WTC11 (cell line): ENCODE results near the gene TBC1D24. TPM values are rescaled to one million over a fixed set of nuclear protein-coding genes. Genes with fewer than 3 reads are reported as not detected.

ENCODE experiments used
- ATAC-seq: fragments of 200-7000 bp; cut with Tn5 transposase; 2 replicates; pipeline ENCODE4 v1.10.0; 2021; ENCODE audit warnings: mild to moderate bottlenecking, moderate library complexity
- CTCF ChIA-PET: fragments of 300-600 bp; sonication (Branson Sonifier 250); formaldehyde crosslinking; loops from one replicate; lab custom pipeline; 2021; ENCODE audit warnings: antibody characterized with exemption; lab: Charles Lee
- POLR2A ChIA-PET: fragments of 350-600 bp; sonication (Branson Sonifier 250); formaldehyde crosslinking; loops from one replicate; lab custom pipeline; 2021; ENCODE audit warnings: antibody characterized with exemption; lab: Charles Lee
- DNase-seq: peaks from one replicate; pipeline ENCODE4 v3.0.0; 2021; ENCODE audit warnings: low spot score
- H3K27ac Mint-ChIP-seq: 2 replicates; pipeline ENCODE4 v1.8.0; 2021; ENCODE audit warnings: mixed read lengths
- H3K27me3 Mint-ChIP-seq: 2 replicates; pipeline ENCODE4 v1.8.0; 2021; ENCODE audit warnings: low read depth, mild to moderate bottlenecking, moderate library complexity, mixed read lengths
- H3K36me3 Mint-ChIP-seq: 2 replicates; pipeline ENCODE4 v1.8.0; 2021; ENCODE audit warnings: mixed read lengths
- H3K4me1 Mint-ChIP-seq: 2 replicates; pipeline ENCODE4 v1.8.0; 2022; ENCODE audit warnings: mixed read lengths
- H3K4me3 Mint-ChIP-seq: 2 replicates; pipeline ENCODE4 v1.8.0; 2021; ENCODE audit warnings: mild to moderate bottlenecking, moderate library complexity, mixed read lengths
- H3K9me3 Mint-ChIP-seq: 2 replicates; pipeline ENCODE4 v1.8.0; 2021; ENCODE audit warnings: mixed read lengths
- CBFB ChIP-seq: sonication (generic); formaldehyde crosslinking; IDR thresholded peaks from 2 replicates; pipeline ENCODE4 v1.8.1; 2022; ENCODE audit warnings: mild to moderate bottlenecking, low read depth, missing genetic modification reagents
- CREM ChIP-seq: sonication (generic); formaldehyde crosslinking; IDR thresholded peaks from 2 replicates; pipeline ENCODE4 v1.8.1; 2022; ENCODE audit warnings: mild to moderate bottlenecking, missing genetic modification reagents, moderate library complexity
- FOXJ3 ChIP-seq: sonication (generic); formaldehyde crosslinking; IDR thresholded peaks from 2 replicates; pipeline ENCODE4 v1.9.0; 2021; ENCODE audit warnings: missing genetic modification reagents, mild to moderate bottlenecking, borderline replicate concordance
- FOXK1 ChIP-seq: sonication (generic); formaldehyde crosslinking; IDR thresholded peaks from 2 replicates; pipeline ENCODE4 v1.8.0; 2022; ENCODE audit warnings: mild to moderate bottlenecking, moderate library complexity, missing genetic modification reagents
- TEAD1 ChIP-seq: sonication (generic); formaldehyde crosslinking; IDR thresholded peaks from 2 replicates; pipeline ENCODE4 v1.8.0; 2022; ENCODE audit warnings: mild to moderate bottlenecking, missing genetic modification reagents
- ZNF317 ChIP-seq: sonication (generic); formaldehyde crosslinking; IDR thresholded peaks from 2 replicates; pipeline ENCODE4 v1.8.1; 2023; ENCODE audit warnings: low read depth, mild to moderate bottlenecking, moderate library complexity, missing genetic modification reagents, borderline replicate concordance
- total RNA-seq: library from RNA; stranded (reverse); gene quantifications from 3 replicates; pipeline ENCODE4 v1.2.3, GENCODE V29; 2021
- TF ChIP-seq, protein P1 (sequence below): sonication (generic); formaldehyde crosslinking; IDR thresholded peaks from 2 replicates; pipeline ENCODE4 v1.8.1; 2022; ENCODE audit warnings: missing genetic modification reagents, borderline replicate concordance
- TF ChIP-seq, protein P2 (sequence below): sonication (generic); formaldehyde crosslinking; IDR thresholded peaks from 2 replicates; pipeline ENCODE4 v1.8.0; 2022; ENCODE audit warnings: mild to moderate bottlenecking, missing genetic modification reagents
- TF ChIP-seq, protein P3 (sequence below): sonication (generic); formaldehyde crosslinking; IDR thresholded peaks from 2 replicates; pipeline ENCODE4 v1.8.1; 2023; ENCODE audit warnings: mild to moderate bottlenecking, missing genetic modification reagents, moderate library complexity
- TF ChIP-seq, protein P4 (sequence below): sonication (generic); formaldehyde crosslinking; IDR thresholded peaks from 2 replicates; pipeline ENCODE4 v1.8.1; 2022; ENCODE audit warnings: mild to moderate bottlenecking, moderate library complexity, missing genetic modification reagents
- TF ChIP-seq, protein P5 (sequence below): fragments of 250-450 bp; sonication (Bioruptor Pico); conservative IDR thresholded peaks from 2 replicates; pipeline ENCODE4 v1.9.0; 2021; ENCODE audit warnings: mild to moderate bottlenecking
- TF ChIP-seq, protein P6 (sequence below): sonication (generic); formaldehyde crosslinking; conservative IDR thresholded peaks from 2 replicates; pipeline ENCODE4 v1.8.1; 2023; ENCODE audit warnings: mild to moderate bottlenecking, low read depth, missing genetic modification reagents, moderate library complexity
- TF ChIP-seq, protein P7 (sequence below): sonication (generic); formaldehyde crosslinking; IDR thresholded peaks from 2 replicates; pipeline ENCODE4 v1.8.1; 2023; ENCODE audit warnings: mild to moderate bottlenecking, missing genetic modification reagents
- TF ChIP-seq, protein P8 (sequence below): sonication (generic); formaldehyde crosslinking; IDR thresholded peaks from 2 replicates; pipeline ENCODE4 v1.8.1; 2022; ENCODE audit warnings: mild to moderate bottlenecking, missing genetic modification reagents, moderate library complexity, borderline replicate concordance

The TBC1D24 gene
- total RNA-seq, 1 experiment from 2014 or later: 21.0 TPM

DNA sequence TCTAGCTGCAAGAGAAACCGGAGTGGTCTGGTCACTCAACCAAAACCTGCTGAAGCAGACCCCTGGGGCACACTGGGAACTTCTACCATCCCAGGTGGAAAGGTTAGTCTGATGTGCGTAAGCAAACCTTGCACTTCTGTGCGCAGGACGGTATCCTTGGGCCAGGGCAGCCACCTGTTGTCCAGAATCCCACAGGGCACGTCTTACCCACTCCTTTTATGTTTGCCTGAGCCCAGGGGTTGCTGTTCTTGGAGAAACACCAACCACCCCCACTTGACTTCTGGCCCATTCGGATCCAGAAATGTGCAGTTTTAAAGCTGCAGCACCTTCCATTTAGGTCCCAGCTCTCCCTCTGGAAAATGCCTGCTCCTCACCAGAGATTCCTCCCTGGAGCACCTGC lies 18.7 kb downstream of the TBC1D24 start (continued):
- TF ChIP-seq, protein P1, sequence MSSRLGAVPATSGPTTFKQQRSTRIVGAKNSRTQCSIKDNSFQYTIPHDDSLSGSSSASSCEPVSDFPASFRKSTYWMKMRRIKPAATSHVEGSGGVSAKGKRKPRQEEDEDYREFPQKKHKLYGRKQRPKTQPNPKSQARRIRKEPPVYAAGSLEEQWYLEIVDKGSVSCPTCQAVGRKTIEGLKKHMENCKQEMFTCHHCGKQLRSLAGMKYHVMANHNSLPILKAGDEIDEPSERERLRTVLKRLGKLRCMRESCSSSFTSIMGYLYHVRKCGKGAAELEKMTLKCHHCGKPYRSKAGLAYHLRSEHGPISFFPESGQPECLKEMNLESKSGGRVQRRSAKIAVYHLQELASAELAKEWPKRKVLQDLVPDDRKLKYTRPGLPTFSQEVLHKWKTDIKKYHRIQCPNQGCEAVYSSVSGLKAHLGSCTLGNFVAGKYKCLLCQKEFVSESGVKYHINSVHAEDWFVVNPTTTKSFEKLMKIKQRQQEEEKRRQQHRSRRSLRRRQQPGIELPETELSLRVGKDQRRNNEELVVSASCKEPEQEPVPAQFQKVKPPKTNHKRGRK: no peak
- TF ChIP-seq CREM (CRISPR knock-in tag): no peak
- TF ChIP-seq, protein P2, sequence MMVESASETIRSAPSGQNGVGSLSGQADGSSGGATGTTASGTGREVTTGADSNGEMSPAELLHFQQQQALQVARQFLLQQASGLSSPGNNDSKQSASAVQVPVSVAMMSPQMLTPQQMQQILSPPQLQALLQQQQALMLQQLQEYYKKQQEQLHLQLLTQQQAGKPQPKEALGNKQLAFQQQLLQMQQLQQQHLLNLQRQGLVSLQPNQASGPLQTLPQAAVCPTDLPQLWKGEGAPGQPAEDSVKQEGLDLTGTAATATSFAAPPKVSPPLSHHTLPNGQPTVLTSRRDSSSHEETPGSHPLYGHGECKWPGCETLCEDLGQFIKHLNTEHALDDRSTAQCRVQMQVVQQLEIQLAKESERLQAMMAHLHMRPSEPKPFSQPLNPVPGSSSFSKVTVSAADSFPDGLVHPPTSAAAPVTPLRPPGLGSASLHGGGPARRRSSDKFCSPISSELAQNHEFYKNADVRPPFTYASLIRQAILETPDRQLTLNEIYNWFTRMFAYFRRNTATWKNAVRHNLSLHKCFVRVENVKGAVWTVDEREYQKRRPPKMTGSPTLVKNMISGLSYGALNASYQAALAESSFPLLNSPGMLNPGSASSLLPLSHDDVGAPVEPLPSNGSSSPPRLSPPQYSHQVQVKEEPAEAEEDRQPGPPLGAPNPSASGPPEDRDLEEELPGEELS: no peak

DNA sequence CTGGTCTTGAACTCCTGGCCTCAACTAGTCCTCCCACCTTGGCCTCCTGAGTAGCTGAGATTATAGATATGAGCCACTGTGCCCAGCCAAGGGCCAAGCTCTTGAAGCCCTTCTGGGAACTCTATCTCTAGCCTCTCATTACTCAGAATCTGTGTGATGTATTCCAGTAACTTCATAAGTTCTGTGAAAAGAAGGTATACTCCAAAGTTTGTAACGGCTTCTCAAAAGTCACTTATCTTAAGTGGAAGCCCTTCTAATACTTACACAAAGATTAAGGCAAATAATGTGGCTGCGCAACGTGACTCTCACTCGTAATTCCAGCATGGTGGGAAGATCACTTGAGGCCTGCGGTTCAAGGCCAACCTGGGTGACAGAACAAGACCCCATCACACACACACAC lies 19.7 kb downstream of the TBC1D24 start:
- ATAC-seq (no peak), DNase-seq (no peak)
- H3K9me3 Mint-ChIP-seq: no peaks in the 10 kb centered on the region
- ChIA-PET POLR2A (no interaction called here), CTCF (no interaction called here)
- no peak overlapping the region for H3K27ac Mint-ChIP-seq
- H3K36me3 Mint-ChIP-seq: peaks cover 5% of the 10 kb centered on the region
- no peak for TF ChIP-seq ZNF317
- TF ChIP-seq, protein P3, sequence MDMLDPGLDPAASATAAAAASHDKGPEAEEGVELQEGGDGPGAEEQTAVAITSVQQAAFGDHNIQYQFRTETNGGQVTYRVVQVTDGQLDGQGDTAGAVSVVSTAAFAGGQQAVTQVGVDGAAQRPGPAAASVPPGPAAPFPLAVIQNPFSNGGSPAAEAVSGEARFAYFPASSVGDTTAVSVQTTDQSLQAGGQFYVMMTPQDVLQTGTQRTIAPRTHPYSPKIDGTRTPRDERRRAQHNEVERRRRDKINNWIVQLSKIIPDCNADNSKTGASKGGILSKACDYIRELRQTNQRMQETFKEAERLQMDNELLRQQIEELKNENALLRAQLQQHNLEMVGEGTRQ (CRISPR knock-in tag): no peak
- TF ChIP-seq FOXK1 (CRISPR knock-in tag): no peak
- no peak for TF ChIP-seq CBFB (CRISPR knock-in tag)
- TF ChIP-seq, protein P4, sequence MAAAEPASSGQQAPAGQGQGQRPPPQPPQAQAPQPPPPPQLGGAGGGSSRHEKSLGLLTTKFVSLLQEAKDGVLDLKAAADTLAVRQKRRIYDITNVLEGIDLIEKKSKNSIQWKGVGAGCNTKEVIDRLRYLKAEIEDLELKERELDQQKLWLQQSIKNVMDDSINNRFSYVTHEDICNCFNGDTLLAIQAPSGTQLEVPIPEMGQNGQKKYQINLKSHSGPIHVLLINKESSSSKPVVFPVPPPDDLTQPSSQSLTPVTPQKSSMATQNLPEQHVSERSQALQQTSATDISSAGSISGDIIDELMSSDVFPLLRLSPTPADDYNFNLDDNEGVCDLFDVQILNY (CRISPR knock-in tag): no peak
- TF ChIP-seq, protein P5, sequence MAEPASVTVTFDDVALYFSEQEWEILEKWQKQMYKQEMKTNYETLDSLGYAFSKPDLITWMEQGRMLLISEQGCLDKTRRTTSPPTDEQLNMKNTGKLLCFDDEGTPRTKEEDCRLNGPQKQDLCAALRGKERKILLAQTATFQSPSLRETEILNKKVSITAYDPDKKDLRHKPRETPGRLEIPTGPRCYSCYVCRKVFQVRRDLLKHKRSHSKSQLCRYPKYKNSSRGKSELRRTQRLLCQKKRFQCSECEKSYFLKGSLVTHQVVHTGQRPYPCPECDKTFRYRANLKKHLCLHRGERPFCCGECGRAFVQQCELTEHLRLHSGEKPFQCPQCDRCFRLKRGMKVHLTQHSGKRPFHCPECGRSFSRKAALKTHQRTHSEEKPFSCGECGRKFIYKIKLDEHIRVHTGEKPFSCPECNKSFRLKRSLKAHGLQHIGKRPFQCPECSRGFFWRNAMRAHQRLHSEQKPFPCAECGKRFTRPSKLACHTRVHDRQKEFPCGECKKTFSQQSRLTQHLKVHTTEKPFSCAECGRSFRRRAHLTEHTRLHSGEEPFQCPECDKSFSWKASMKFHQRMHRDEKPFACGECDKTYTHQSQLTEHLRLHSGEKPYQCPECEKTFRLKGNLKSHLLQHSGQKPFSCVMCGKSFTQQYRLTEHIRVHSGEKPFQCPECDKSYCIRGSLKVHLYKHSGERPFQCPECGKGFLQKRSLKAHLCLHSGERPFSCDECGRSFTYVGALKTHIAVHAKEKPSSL (CRISPR knock-in tag): no peak
- no peak for TF ChIP-seq FOXJ3
- TF ChIP-seq, protein P6, sequence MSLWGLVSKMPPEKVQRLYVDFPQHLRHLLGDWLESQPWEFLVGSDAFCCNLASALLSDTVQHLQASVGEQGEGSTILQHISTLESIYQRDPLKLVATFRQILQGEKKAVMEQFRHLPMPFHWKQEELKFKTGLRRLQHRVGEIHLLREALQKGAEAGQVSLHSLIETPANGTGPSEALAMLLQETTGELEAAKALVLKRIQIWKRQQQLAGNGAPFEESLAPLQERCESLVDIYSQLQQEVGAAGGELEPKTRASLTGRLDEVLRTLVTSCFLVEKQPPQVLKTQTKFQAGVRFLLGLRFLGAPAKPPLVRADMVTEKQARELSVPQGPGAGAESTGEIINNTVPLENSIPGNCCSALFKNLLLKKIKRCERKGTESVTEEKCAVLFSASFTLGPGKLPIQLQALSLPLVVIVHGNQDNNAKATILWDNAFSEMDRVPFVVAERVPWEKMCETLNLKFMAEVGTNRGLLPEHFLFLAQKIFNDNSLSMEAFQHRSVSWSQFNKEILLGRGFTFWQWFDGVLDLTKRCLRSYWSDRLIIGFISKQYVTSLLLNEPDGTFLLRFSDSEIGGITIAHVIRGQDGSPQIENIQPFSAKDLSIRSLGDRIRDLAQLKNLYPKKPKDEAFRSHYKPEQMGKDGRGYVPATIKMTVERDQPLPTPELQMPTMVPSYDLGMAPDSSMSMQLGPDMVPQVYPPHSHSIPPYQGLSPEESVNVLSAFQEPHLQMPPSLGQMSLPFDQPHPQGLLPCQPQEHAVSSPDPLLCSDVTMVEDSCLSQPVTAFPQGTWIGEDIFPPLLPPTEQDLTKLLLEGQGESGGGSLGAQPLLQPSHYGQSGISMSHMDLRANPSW (CRISPR knock-in tag): no peak
- TF ChIP-seq, protein P7, sequence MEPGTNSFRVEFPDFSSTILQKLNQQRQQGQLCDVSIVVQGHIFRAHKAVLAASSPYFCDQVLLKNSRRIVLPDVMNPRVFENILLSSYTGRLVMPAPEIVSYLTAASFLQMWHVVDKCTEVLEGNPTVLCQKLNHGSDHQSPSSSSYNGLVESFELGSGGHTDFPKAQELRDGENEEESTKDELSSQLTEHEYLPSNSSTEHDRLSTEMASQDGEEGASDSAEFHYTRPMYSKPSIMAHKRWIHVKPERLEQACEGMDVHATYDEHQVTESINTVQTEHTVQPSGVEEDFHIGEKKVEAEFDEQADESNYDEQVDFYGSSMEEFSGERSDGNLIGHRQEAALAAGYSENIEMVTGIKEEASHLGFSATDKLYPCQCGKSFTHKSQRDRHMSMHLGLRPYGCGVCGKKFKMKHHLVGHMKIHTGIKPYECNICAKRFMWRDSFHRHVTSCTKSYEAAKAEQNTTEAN: no peak
- TF ChIP-seq, protein P8, sequence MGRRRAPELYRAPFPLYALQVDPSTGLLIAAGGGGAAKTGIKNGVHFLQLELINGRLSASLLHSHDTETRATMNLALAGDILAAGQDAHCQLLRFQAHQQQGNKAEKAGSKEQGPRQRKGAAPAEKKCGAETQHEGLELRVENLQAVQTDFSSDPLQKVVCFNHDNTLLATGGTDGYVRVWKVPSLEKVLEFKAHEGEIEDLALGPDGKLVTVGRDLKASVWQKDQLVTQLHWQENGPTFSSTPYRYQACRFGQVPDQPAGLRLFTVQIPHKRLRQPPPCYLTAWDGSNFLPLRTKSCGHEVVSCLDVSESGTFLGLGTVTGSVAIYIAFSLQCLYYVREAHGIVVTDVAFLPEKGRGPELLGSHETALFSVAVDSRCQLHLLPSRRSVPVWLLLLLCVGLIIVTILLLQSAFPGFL (CRISPR knock-in tag): no peak
- no peak for TF ChIP-seq TEAD1 (CRISPR knock-in tag)
- no peak overlapping the region for H3K4me3 Mint-ChIP-seq
- no peaks in the 10 kb centered on the region for H3K4me1 Mint-ChIP-seq
- H3K27me3 Mint-ChIP-seq: no peaks in the 10 kb centered on the region
